ENCODE results near the gene FIGN.

FIGN gene

DNA sequence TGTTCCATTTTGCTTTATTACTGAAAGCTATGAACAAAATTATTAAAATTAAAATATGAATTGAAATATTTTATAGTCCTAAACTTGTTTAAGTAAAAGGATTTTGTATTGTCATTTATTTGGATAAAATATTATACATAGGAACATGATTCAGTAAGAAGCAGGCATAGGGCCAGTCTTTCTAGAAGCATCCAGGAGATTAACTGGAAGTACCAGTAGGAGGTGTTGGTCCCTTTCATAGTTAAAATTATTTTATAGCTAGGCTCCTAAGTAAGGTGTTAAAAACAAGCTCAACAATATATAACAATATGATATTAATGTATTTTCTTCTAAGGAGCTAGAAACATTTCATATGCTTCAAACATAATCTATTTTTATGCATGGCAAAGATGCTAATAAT, 43.7 kb downstream of the FIGN start:
- H3K4me3 ChIP-seq (ENCODE audit: low read depth, low read length): no peak overlapping the region
- no peak for DNase-seq (ENCODE audit: low read depth)
- TF ChIP-seq, protein P1, sequence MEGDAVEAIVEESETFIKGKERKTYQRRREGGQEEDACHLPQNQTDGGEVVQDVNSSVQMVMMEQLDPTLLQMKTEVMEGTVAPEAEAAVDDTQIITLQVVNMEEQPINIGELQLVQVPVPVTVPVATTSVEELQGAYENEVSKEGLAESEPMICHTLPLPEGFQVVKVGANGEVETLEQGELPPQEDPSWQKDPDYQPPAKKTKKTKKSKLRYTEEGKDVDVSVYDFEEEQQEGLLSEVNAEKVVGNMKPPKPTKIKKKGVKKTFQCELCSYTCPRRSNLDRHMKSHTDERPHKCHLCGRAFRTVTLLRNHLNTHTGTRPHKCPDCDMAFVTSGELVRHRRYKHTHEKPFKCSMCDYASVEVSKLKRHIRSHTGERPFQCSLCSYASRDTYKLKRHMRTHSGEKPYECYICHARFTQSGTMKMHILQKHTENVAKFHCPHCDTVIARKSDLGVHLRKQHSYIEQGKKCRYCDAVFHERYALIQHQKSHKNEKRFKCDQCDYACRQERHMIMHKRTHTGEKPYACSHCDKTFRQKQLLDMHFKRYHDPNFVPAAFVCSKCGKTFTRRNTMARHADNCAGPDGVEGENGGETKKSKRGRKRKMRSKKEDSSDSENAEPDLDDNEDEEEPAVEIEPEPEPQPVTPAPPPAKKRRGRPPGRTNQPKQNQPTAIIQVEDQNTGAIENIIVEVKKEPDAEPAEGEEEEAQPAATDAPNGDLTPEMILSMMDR (IDR thresholded peaks at IDR 0.05; ENCODE audit: control insufficient read depth, extremely low read depth, insufficient read depth): peak; percentile 10; the same call in 1 of the 2 replicates

DNA sequence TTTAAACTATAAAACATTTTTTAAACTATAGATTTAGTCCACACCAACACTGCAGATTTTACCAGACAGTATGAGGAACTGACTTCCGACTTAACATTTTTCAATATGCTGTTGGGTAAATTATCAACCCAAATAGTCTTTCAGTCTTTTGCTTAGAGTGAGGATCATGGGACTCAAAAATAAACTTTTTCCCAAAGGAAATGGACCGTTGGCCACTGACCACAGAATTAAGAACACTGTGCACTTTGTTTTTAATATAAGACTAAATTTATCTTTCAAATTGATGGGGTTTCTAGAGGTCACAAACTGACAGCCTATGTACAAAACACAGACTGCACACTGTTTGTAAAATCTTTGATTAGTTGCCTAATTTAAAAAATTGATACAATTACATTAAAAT, 44.9 kb downstream of the FIGN start:
- DNase-seq (ENCODE audit: low read depth): no peak
- H3K4me3 ChIP-seq (ENCODE audit: low read depth, low read length): no peak overlapping the region
- TF ChIP-seq, protein P1 (IDR thresholded peaks at IDR 0.05; ENCODE audit: control insufficient read depth, extremely low read depth, insufficient read depth): no peak

DNA sequence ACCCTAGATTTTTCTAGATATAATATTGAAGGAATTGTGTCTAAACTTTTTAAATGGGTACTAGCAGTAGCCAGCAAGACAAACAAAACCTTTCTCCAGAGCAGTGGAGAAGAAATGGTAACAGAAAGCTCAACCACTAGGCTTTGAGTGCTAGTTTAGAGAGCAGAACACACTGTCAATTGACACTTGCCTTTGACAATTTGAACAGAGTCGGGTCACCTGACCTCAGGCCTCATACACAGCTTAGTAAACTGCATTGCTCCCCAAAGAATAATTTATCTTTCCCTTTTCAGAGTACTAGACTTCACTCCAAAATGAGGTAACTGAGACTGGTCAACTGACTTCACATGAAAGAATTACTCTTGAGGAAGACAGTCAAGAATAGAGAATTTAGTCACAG, 48.6 kb downstream of the FIGN start:
- TF ChIP-seq, protein P1 (IDR thresholded peaks at IDR 0.05; ENCODE audit: control insufficient read depth, extremely low read depth, insufficient read depth): no peak
- H3K4me3 ChIP-seq (ENCODE audit: low read depth, low read length): no peak overlapping the region
- DNase-seq (ENCODE audit: low read depth): no peak

DNA sequence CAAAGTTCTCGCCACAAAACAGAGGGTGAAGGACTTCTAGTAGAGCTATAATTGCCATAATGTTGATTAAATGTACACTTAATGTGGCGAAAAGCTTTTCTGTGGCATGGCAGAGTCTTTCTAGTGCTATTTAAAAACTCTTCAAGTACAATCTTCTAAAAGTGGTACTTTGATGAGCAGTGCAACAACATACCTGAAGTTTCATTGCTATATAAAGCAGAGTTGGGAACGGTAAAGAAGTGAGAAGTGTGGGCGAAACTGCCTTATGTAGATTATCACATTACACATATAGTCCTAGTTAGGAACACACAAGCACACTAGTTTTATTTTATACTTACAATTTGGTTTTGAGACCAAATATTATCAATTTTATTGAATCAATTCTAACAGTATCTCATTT, 49.5 kb downstream of the FIGN start:
- no peak overlapping the region for H3K4me3 ChIP-seq (ENCODE audit: low read depth, low read length)
- DNase-seq (ENCODE audit: low read depth): no peak
- TF ChIP-seq, protein P1 (IDR thresholded peaks at IDR 0.05; ENCODE audit: control insufficient read depth, extremely low read depth, insufficient read depth): no peak

DNA sequence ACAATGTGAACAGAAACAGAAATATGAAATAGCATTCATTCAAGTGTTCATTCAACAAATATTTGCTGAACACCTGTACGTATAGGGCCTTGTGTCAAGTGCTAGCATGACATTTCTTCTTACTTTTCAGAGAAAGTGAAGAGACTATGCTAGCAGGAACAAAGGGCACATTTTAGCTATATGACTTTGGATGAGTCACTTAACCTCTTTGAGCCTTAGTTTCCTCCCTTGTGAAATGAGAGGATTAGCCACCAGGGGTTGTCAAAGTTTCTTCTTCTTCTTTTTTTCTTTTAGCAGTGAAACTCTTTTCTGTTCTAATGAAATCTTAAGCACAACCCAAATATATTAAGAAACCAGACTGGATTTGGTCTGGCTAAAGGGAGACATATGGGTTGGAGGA, 53.1 kb downstream of the FIGN start:
- TF ChIP-seq, protein P1 (IDR thresholded peaks at IDR 0.05; ENCODE audit: control insufficient read depth, extremely low read depth, insufficient read depth): no peak
- H3K4me3 ChIP-seq (ENCODE audit: low read depth, low read length): no peak overlapping the region
- DNase-seq (ENCODE audit: low read depth): no peak

DNA sequence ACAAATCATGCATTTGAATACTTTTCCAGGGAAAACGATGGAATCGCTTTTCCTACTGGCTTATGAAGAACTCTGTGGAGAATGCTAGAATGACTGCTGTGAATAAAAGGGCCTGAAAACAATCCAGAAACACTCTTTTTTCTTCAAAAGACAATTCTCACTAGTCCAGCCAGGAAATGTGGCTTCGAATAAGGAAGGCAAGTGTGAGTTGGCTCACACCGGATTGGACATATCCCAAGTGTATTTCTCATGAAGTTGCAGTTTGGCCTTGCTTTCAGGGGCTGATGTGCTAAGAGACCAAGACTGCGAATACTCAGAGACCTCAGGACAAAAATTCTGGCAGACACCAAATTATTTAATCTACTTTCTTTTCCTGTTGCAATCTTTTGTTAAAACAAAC, 54.1 kb downstream of the FIGN start:
- no peak for DNase-seq (ENCODE audit: low read depth)
- no peak overlapping the region for H3K4me3 ChIP-seq (ENCODE audit: low read depth, low read length)
- TF ChIP-seq, protein P1 (IDR thresholded peaks at IDR 0.05; ENCODE audit: control insufficient read depth, extremely low read depth, insufficient read depth): no peak

DNA sequence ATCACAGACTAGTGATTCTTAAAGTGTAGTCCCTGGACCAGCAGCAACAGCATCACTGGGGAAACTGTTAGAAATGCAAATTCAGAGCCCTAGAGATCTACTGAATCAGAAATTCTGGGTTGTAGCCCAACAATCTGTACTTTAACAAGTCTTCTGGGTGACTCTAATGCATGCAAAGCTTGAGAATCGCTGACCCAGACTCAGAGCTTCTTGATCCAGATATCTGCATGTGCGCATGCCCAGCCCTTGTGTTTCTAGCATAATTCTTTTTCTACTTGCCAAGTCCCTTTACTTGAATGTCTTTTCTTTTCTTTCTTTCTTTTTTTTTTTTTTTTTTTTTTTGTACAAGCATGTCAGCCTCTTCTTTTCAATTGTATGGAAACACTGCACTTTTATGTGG, 60.4 kb downstream of the FIGN start:
- no peak overlapping the region for H3K4me3 ChIP-seq (ENCODE audit: low read depth, low read length)
- TF ChIP-seq, protein P1 (IDR thresholded peaks at IDR 0.05; ENCODE audit: control insufficient read depth, extremely low read depth, insufficient read depth): no peak
- no peak for DNase-seq (ENCODE audit: low read depth)

Measured in LNCaP clone FGC (cell line).